K562 (cell line): ENCODE measurements around the gene PGAM2.

Source experiments
- ATF1 ChIP-seq, 2 experiments: fragments of 450-650 bp in 1 of 2; IDR thresholded peaks; 2 replicates each; pipeline ENCODE4 v1.6.1; 2016; ENCODE audit warnings: missing compliant biosample characterization in 1 of 2, missing genetic modification characterization in 1 of 2
- IRF9 ChIP-seq: fragments of 450-650 bp; IDR thresholded peaks from 2 replicates; pipeline ENCODE4 v1.6.1; 2016; ENCODE audit warnings: missing biosample characterization, missing genetic modification characterization
- MAX ChIP-seq: sonication (generic); formaldehyde crosslinking; IDR thresholded peaks from 2 replicates; pipeline ENCODE4 v1.9.0; 2022; ENCODE audit warnings: mild to moderate bottlenecking, missing genetic modification reagents
- RAD21 ChIP-seq, 2 experiments: fragments of 250-450 bp in 1 of 2; fragments of 450-650 bp in 1 of 2; sonication (Bioruptor Pico) in 1 of 2; formaldehyde crosslinking in 1 of 2; IDR thresholded peaks in 1 of 2; conservative IDR thresholded peaks in 1 of 2; 2 replicates each; pipeline versions ENCODE4 v1.4.0 to v1.8.0; 2020 to 2022; ENCODE audit warnings: mild to moderate bottlenecking in 2 of 2, moderate library complexity in 1 of 2
- SNAPC5 ChIP-seq: fragments of 250-450 bp; sonication (Bioruptor Pico); IDR thresholded peaks from 2 replicates; pipeline ENCODE4 v1.8.0; 2021; ENCODE audit warnings: moderate library complexity, mild to moderate bottlenecking, inconsistent platforms
- STAG1 ChIP-seq: sonication (generic); formaldehyde crosslinking; IDR thresholded peaks from 2 replicates; pipeline ENCODE4 v1.5.0; 2020; ENCODE audit warnings: missing genetic modification reagents, borderline replicate concordance
- TCF3 ChIP-seq: sonication (generic); formaldehyde crosslinking; IDR thresholded peaks from 2 replicates; pipeline ENCODE4 v1.4.0; 2020; ENCODE audit warnings: mild to moderate bottlenecking, missing genetic modification reagents
- ZNF124 ChIP-seq: sonication (generic); formaldehyde crosslinking; IDR thresholded peaks from 2 replicates; pipeline ENCODE4 v1.8.1; 2022; ENCODE audit warnings: missing genetic modification reagents
- ZNF354B ChIP-seq: fragments of 250-450 bp; sonication (Bioruptor Pico); IDR thresholded peaks from 2 replicates; pipeline ENCODE4 v1.4.0; 2020
- ZNF584 ChIP-seq: fragments of 200-800 bp; sonication (Bioruptor generic); IDR thresholded peaks from 2 replicates; pipeline ENCODE4 v1.6.1; 2016; ENCODE audit warnings: low read depth, mild to moderate bottlenecking, missing genetic modification characterization, missing compliant biosample characterization

GRCh38 chr7:44050915-44051560, 14.3 kb downstream of the PGAM2 start:
- TF ChIP-seq ZNF584 (CRISPR knock-in tag) (no peak), MAX (CRISPR knock-in tag) (no peak), TCF3 (CRISPR knock-in tag) (no peak), IRF9 (no peak), ZNF124 (CRISPR knock-in tag) (no peak), STAG1 (CRISPR knock-in tag) (no peak), ZNF354B (CRISPR knock-in tag) (no peak), ATF1 (CRISPR knock-in tag; IDR thresholded peaks at IDR 0.05) (no peak), ATF1 (tag; IDR thresholded peaks at IDR 0.05) (no peak), SNAPC5 (CRISPR knock-in tag) (no peak), RAD21 (CRISPR knock-in tag; conservative IDR thresholded peaks at IDR 0.05 in 1 of 2, IDR thresholded peaks at IDR 0.05 in 1 of 2) (no peak)
